Measurements from ENCODE around the gene THBS2. TPM values are rescaled to one million over a fixed set of nuclear protein-coding genes. Genes with fewer than 3 reads are reported as not detected.
"Not testable (repeated sequence)": the region's sequence is repeated elsewhere in the genome, so short reads cannot be mapped to it uniquely, and the experiment has no call there.

Gene THBS2
- total RNA-seq, 2 donors from 2014 or later, result not detected

- ATAC-seq, result no peak
- no peaks in the 10 kb centered on the region for H3K36me3 Mint-ChIP-seq
These were observed 31.5 kb upstream of the THBS2 start for GRCh38 chr6:169285165-169285564.

GRCh38 chr6:169283924-169284323 is 30.3 kb upstream of the THBS2 start:
- H3K27ac Mint-ChIP-seq, result no peak overlapping the region
- H3K9me3 Mint-ChIP-seq, result no peaks in the 10 kb centered on the region
- DNase-seq (ENCODE audit: low spot score in 2 of 2) (no peak), ATAC-seq (no peak)
- no peaks in the 10 kb centered on the region for H3K36me3 Mint-ChIP-seq

More at GRCh38 chr6:169285165-169285564, 31.5 kb upstream of the THBS2 start:
- no peak overlapping the region for H3K27ac Mint-ChIP-seq
- DNase-seq (ENCODE audit: low spot score in 2 of 2), result no peak
- H3K9me3 Mint-ChIP-seq, result no peaks in the 10 kb centered on the region

DNA sequence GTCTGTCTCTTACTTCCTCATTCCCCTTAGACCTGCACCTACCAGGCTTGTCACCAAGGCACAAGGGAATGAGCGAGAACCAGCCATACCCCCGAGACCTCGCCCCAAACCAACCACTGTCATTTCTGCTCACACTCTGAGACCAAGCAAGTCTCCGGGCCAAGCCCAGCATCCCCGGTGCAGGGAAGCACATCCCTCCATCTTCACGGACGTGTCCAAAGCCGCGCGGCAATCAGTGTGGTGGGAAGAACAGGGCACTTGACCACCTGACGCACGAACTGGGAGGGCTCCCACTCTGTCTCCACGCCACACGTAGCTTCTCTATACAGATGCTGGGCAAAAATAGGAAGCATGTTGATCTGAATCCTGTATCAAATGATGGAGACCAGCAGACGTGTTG is 28.4 kb upstream of the THBS2 start:
- DNase-seq (ENCODE audit: low spot score in 2 of 2), result no peak
- H3K9me3 Mint-ChIP-seq, result no peaks in the 10 kb centered on the region
- no peak for ATAC-seq
- no peak overlapping the region for H3K27ac Mint-ChIP-seq
- no peaks in the 10 kb centered on the region for H3K36me3 Mint-ChIP-seq

DNA sequence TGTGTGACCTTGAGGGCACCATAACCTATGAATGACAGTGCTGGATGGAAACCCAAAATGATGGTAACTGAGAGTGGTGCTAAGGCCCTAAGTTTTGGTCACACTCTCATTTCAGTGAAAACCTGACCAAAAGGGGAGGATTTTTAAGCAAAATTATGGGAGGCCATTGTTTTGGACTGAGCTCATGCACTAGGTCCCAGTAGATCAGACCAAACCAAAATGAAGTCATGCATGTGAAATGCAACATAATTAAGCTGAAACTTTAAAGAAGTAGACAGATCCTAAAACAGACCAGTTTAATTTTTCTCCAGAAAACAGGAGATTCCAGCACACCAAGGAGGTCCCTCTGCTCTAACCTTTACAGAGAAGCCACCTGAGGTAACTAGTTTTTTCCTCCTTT is 24.0 kb upstream of the THBS2 start:
- H3K27ac Mint-ChIP-seq, result no peak overlapping the region
- no peaks in the 10 kb centered on the region for H3K9me3 Mint-ChIP-seq
- no peaks in the 10 kb centered on the region for H3K36me3 Mint-ChIP-seq
- no peak for DNase-seq (ENCODE audit: low spot score in 2 of 2)
- ATAC-seq, result no peak

DNA sequence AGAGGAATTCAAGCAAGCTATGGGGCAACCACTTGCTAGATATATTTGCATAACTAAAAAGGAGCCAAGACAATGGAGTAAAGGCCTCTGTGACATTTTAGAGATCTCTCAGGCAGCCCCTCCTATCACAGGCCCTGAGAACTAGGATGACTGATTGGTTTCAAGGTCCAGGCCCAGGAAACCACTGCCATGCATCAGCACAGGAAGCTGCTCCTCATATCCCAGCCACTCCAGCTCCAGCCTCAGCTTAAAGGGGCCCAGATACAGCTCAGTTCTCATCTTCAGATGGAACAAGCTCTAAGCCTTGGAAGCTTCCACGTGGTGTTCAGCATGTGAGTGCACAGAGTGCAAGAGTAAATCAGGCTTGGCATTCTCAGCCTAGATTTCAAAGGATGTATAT is 21.1 kb upstream of the THBS2 start:
- Mint-ChIP-seq H3K36me3 (no peaks in the 10 kb centered on the region), H3K27ac (no peak overlapping the region), H3K9me3 (no peaks in the 10 kb centered on the region)
- no peak for DNase-seq (ENCODE audit: low spot score in 2 of 2)
- ATAC-seq, result no peak

DNA sequence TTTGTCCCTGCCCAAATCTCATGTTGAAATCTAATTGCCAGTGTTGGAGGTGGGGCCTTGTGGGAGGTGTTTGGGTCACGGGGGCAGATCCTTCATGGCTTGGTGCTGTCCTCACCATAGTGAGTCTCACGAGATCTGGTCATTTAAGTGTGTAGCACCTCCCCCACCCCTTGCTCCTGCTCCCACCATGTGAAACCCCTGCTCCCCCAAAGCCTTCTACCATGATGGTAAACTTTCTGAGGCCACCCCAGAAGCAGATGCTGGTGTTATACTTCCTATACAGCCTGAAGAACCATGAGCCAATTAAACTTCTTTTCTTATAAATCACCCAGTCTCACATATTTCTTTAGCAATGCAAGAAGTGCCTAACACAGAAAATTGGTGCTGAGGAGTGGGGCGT is 19.9 kb upstream of the THBS2 start:
- Mint-ChIP-seq H3K9me3 (no peaks in the 10 kb centered on the region), H3K36me3 (no peaks in the 10 kb centered on the region), H3K27ac (no peak overlapping the region)
- DNase-seq (ENCODE audit: low spot score in 2 of 2) (no peak), ATAC-seq (no peak)

- no peak for ATAC-seq
- H3K9me3 Mint-ChIP-seq, result no peaks in the 10 kb centered on the region
- DNase-seq (ENCODE audit: low spot score in 2 of 2), result no peak
- H3K27ac Mint-ChIP-seq, result no peak overlapping the region
- H3K36me3 Mint-ChIP-seq, result no peaks in the 10 kb centered on the region
These were observed 18.2 kb upstream of the THBS2 start for GRCh38 chr6:169271877-169272216.

DNA sequence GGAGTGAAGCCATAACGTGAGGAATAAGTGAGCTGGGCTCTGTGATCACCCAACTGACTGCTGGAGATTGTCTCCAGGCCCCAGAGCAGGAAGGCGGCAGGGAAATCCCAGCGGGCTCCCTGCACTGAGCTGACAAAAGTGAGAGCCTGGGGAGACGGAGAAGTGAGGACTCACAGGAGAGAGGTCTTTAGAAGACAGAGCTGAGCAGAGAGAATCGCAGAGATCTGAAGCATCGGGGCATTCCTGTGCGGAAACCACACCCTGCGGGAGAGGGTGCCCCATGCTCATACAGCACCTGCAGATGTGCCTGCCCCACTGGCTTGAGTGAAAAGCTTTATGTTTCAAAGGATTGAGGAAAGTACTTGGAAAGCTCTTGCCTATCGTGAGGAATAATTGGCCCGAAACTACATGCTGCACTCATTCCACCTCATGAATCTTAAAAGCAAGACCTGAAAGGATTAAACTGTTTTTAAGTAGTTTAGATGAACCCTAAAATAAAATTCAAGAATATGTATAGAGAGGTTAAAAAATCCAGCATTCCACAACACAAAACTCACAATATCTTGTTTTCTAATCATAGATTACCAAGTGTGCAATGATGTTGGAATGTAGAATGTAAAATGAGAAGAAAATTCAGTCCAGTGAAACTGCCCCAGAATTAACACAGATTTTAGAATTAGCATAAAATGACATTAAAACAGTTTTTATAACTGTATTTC is 17.7 kb upstream of the THBS2 start:
- H3K36me3 Mint-ChIP-seq, result no peaks in the 10 kb centered on the region
- no peak overlapping the region for H3K27ac Mint-ChIP-seq
- ATAC-seq (no peak), DNase-seq (ENCODE audit: low spot score in 2 of 2) (no peak)
- no peaks in the 10 kb centered on the region for H3K9me3 Mint-ChIP-seq

- DNase-seq (ENCODE audit: low spot score in 2 of 2); H3K9me3 Mint-ChIP-seq; ATAC-seq; H3K36me3 Mint-ChIP-seq; H3K27ac Mint-ChIP-seq: not testable (repeated sequence)
These were observed 16.4 kb upstream of the THBS2 start for GRCh38 chr6:169270077-169270380.

GRCh38 chr6:169269180-169270076 is 15.8 kb upstream of the THBS2 start:
- H3K27ac Mint-ChIP-seq, result no peak overlapping the region
- no peaks in the 10 kb centered on the region for H3K36me3 Mint-ChIP-seq
- no peaks in the 10 kb centered on the region for H3K9me3 Mint-ChIP-seq
- ATAC-seq, result no peak
- no peak for DNase-seq (ENCODE audit: low spot score in 2 of 2)

DNA sequence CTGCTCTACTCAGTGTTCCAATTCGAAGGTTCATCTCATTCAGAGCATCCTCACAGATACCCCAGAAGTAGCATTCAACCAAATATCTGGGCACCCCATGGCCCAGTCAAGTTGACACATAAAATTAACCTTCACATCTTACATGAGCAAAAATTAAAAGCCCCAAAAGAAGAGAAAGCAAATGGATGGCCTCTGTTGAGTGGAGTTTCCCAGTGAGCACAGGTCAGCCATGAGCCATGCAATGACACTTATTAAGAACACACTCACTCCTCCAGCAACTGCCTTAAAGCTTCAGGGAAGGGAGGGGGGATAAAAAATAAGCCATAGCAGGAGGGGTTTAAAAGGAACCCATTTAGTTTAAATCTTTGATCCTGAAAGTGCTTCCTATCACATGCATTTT is 14.6 kb upstream of the THBS2 start:
- H3K36me3 Mint-ChIP-seq, result no peaks in the 10 kb centered on the region
- DNase-seq (ENCODE audit: low spot score in 2 of 2), result no peak
- ATAC-seq, result no peak
- H3K27ac Mint-ChIP-seq, result no peak overlapping the region
- H3K9me3 Mint-ChIP-seq, result no peaks in the 10 kb centered on the region

DNA sequence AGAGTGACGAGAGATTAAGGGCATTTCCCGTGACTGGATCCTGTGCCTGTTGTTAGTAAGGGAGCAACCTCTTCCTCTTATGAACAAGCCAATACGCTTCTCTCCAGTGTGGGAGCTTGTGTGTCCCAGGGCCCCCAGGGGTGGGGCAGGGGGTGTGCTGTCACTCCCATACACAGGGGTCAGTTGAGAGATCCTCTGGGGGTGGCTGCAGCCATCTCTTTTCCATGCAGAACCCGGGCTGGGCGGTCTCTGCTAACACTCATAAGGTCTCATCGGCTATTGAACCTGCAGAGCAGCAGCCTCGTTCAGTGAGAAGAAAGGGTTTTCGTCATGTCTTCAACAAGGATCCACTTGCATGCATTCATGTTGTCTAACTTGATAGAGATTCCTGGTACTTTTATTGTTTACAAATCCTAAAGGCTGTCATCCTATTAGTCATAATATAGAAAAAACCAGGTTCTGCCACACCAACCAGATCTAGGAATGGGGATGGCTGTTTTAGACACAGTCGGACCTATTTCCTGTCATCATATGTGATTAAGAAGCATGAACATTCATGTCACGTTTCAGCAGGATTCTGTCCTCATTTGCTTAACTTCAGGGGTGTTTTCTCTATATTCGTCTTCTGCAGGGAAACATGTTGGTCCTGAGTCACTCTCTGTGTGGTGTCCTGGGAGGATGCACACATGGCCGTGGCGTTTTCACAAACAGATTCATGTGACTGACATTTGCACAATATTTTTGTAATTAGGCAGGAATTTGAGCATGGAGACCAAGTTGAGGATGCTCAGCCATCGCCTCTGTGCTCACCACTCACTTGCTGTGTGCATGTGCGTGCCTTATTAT is 13.3 kb upstream of the THBS2 start:
- Mint-ChIP-seq H3K36me3 (no peaks in the 10 kb centered on the region), H3K27ac (no peak overlapping the region)
- ATAC-seq, result no peak

DNA sequence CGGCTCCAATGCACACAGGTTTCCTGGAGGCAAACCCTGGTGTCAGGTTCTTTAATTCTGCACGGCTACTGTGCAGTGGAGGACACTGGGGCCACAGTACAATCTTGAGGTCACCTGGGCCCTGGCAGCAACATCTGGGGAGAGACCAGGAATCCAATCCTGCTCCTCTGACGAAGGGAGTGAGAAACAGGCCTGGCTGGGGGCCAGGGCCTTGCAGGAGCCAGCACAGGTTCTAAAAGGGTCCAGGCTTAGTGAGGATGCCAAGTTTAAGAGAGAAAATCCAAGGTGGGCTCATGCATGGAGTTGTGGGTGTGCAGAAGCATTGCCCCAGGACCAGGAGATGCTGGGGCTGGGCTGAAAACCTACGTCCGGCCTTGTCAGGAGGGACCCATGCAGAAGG is 12.6 kb upstream of the THBS2 start:
- H3K36me3 Mint-ChIP-seq, result no peaks in the 10 kb centered on the region
- DNase-seq (ENCODE audit: low spot score in 2 of 2) (no peak), ATAC-seq (no peak)
- no peaks in the 10 kb centered on the region for H3K9me3 Mint-ChIP-seq
- H3K27ac Mint-ChIP-seq, result no peak overlapping the region

More for the DNA sequence above, 13.3 kb upstream of the THBS2 start:
- DNase-seq (ENCODE audit: low spot score in 2 of 2), result no peak
- H3K9me3 Mint-ChIP-seq, result no peaks in the 10 kb centered on the region

GRCh38 chr6:169265486-169266131 is 12.0 kb upstream of the THBS2 start:
- H3K36me3 Mint-ChIP-seq, result no peaks in the 10 kb centered on the region
- no peaks in the 10 kb centered on the region for H3K9me3 Mint-ChIP-seq
- ATAC-seq (no peak), DNase-seq (ENCODE audit: low spot score in 2 of 2) (no peak)
- no peak overlapping the region for H3K27ac Mint-ChIP-seq

GRCh38 chr6:169263836-169264608 is 10.4 kb upstream of the THBS2 start:
- Mint-ChIP-seq H3K9me3 (no peaks in the 10 kb centered on the region), H3K27ac (peak overlapping the region in 1 of 2 donors; percentile 77), H3K36me3 (no peaks in the 10 kb centered on the region)
- ATAC-seq, result no peak
- no peak for DNase-seq (ENCODE audit: low spot score in 2 of 2)

DNA sequence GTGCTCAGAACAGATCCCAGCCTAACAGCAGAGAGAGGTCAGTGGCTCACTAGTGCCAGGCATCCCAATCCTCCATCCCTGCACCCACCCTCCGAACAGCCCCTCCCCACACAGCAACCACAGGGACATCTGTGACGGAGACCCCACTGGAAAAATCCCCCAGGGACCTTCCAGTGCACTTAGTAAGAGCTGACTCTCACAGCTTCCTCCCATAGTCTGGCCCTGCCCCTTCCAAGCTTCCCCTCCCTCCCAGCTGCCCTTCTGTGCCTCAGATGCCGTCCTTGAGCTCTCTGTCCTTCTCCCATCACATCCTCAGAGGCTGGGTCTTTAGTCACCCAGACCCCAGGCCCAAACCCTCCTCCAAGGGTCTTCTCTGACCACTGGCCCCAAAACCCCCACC is 9.7 kb upstream of the THBS2 start:
- no peak for ATAC-seq
- DNase-seq (ENCODE audit: low spot score in 2 of 2), result no peak
- Mint-ChIP-seq H3K36me3 (no peaks in the 10 kb centered on the region), H3K9me3 (no peaks in the 10 kb centered on the region), H3K27ac (no peak overlapping the region)

All from activated naive CD4-positive, alpha-beta T cell treated with anti-CD3 and anti-CD28 coated beads, Interleukin-2, amount 50 U/mL, for 72 hours (primary cell).